K562 (cell line): ENCODE data around the gene AGAP1. TPM values are rescaled to one million over a fixed set of nuclear protein-coding genes. Genes with fewer than 3 reads are reported as not detected.
A peak's percentile ranks its signal among the peaks of the same experiment; 100 is the strongest.

Experiments
- C11orf30 ChIP-seq: fragments of 450-650 bp; IDR thresholded peaks from 2 replicates; pipeline ENCODE4 v1.6.1; 2016; ENCODE audit warnings: low read depth, mild to moderate bottlenecking
- CTBP1 ChIP-seq: fragments of 450-650 bp; IDR thresholded peaks from 2 replicates; pipeline ENCODE4 v1.6.1; 2016; ENCODE audit warnings: borderline replicate concordance
- E2F3 ChIP-seq: fragments of 250-450 bp; sonication (Bioruptor Pico); IDR thresholded peaks from 2 replicates; pipeline ENCODE4 v1.4.0; 2020; ENCODE audit warnings: mild to moderate bottlenecking
- GATA2 ChIP-seq: sonication (generic); formaldehyde crosslinking; IDR thresholded peaks from 2 replicates; pipeline ENCODE4 v1.4.0; 2020; ENCODE audit warnings: mild to moderate bottlenecking, missing genetic modification reagents
- KDM4B ChIP-seq, 2 experiments: fragments of 450-650 bp in 1 of 2; sonication (generic) in 1 of 2; IDR thresholded peaks; 2 replicates each; pipeline ENCODE4 v1.6.1; 2016 to 2017; ENCODE audit warnings: borderline replicate concordance in 2 of 2, antibody characterized with exemption in 1 of 2, low read depth in 1 of 2, mild to moderate bottlenecking in 1 of 2
- MYNN ChIP-seq, 2 experiments: sonication (generic); formaldehyde crosslinking in 1 of 2; IDR thresholded peaks; 2 replicates each; pipeline versions ENCODE4 v1.5.0 to v1.6.1; 2016 to 2020; ENCODE audit warnings: antibody characterized with exemption in 1 of 2, missing genetic modification reagents in 1 of 2
- NFE2 ChIP-seq: IDR thresholded peaks from 2 replicates; pipeline ENCODE4 v1.6.1; 2014; ENCODE audit warnings: antibody characterized with exemption, low read depth
- NRF1 ChIP-seq, 2 experiments: fragments of 450-650 bp; IDR thresholded peaks in 1 of 2; conservative IDR thresholded peaks in 1 of 2; 2 replicates each; pipeline ENCODE4 v1.6.1; 2014; ENCODE audit warnings: mild to moderate bottlenecking in 2 of 2
- ZFPM2 ChIP-seq: fragments of 250-450 bp; sonication (Bioruptor Pico); IDR thresholded peaks from 2 replicates; pipeline ENCODE4 v1.5.1; 2022; ENCODE audit warnings: mild to moderate bottlenecking
- ZNF507 ChIP-seq: conservative IDR thresholded peaks from 2 replicates; pipeline ENCODE4 v1.6.1; 2017; ENCODE audit warnings: missing genetic modification characterization, missing compliant biosample characterization
- ZNF586 ChIP-seq: fragments of 450-650 bp; formaldehyde crosslinking; conservative IDR thresholded peaks from 2 replicates; pipeline ENCODE4 v1.4.0; 2020; ENCODE audit warnings: mild to moderate bottlenecking, moderate library complexity
- ZNF644 ChIP-seq: fragments of 200-800 bp; sonication (Bioruptor generic); IDR thresholded peaks from 2 replicates; pipeline ENCODE4 v1.6.1; 2016; ENCODE audit warnings: low read depth, missing genetic modification characterization, missing compliant biosample characterization
- polyA plus RNA-seq, 8 experiments: library from polyadenylated mRNA; depleted of rRNA in 4 of 8; stranded (reverse) in 5 of 8; unstranded in 3 of 8; fragments of >200 nt; fragmentation: Nextera tagmentation in 2 of 8; fragmentation: Illumina TruSeq in 1 of 8; extraction: Ambion mirVana in 2 of 8; extraction: Trizol in 1 of 8; gene quantifications; 2 replicates each; pipeline versions ENCODE4 v1.2.1 to v1.2.3, GENCODE V29; 2011 to 2014; ENCODE audit warnings: inconsistent platforms in 1 of 8, missing spikeins in 1 of 8
- total RNA-seq, 7 experiments: library from RNA; depleted of rRNA in 6 of 7; stranded (reverse); fragments of >200 nt in 6 of 7; fragmentation: Illumina TruSeq in 2 of 7; extraction: Trizol in 2 of 7; gene quantifications; 2 replicates each; pipeline versions ENCODE4 v1.2.1 to v1.2.3, GENCODE V29; 2011 to 2021; ENCODE audit warnings: low replicate concordance in 1 of 7
- TF ChIP-seq, protein P1 (sequence below): fragments of 450-650 bp; IDR thresholded peaks from 2 replicates; pipeline ENCODE4 v1.6.1; 2018; ENCODE audit not compliant: partially characterized antibody
- TF ChIP-seq, protein P2 (sequence below): IDR thresholded peaks from 2 replicates; pipeline ENCODE4 v1.6.1; 2012; ENCODE audit warnings: low read depth, low read length, improper control_type of control experiment, borderline replicate concordance
- TF ChIP-seq, protein P3 (sequence below): fragments of 450-650 bp; IDR thresholded peaks from 2 replicates; pipeline ENCODE4 v1.6.1; 2017; ENCODE audit warnings: antibody characterized with exemption, mild to moderate bottlenecking

Gene AGAP1
- total and polyA plus RNA-seq, 9 of the 15 experiments (the other 6 are each of a cell fraction or from before 2014, with no cell fraction given), result 1.3 to 24.0 (median 10.6) TPM

DNA sequence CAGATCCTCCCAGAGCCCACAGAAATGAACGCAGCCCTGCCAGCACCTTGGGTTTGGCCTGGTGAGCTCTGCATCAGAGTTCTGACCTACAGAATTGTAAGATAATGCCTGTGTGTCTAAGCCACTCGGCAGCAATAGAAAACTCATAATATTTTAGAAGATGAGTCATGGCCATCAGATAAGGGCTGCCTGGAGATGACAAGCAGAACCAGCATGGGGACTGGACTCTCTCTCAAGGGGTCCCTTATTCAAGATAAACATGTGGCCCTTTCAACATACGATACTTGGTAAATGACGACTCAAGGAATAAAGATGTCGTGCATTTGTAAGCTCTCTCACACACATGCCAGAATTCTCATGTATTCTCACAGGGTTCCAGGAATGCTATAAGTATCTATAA, 8.5 kb upstream of the AGAP1 start (continued):
- TF ChIP-seq, protein P1, sequence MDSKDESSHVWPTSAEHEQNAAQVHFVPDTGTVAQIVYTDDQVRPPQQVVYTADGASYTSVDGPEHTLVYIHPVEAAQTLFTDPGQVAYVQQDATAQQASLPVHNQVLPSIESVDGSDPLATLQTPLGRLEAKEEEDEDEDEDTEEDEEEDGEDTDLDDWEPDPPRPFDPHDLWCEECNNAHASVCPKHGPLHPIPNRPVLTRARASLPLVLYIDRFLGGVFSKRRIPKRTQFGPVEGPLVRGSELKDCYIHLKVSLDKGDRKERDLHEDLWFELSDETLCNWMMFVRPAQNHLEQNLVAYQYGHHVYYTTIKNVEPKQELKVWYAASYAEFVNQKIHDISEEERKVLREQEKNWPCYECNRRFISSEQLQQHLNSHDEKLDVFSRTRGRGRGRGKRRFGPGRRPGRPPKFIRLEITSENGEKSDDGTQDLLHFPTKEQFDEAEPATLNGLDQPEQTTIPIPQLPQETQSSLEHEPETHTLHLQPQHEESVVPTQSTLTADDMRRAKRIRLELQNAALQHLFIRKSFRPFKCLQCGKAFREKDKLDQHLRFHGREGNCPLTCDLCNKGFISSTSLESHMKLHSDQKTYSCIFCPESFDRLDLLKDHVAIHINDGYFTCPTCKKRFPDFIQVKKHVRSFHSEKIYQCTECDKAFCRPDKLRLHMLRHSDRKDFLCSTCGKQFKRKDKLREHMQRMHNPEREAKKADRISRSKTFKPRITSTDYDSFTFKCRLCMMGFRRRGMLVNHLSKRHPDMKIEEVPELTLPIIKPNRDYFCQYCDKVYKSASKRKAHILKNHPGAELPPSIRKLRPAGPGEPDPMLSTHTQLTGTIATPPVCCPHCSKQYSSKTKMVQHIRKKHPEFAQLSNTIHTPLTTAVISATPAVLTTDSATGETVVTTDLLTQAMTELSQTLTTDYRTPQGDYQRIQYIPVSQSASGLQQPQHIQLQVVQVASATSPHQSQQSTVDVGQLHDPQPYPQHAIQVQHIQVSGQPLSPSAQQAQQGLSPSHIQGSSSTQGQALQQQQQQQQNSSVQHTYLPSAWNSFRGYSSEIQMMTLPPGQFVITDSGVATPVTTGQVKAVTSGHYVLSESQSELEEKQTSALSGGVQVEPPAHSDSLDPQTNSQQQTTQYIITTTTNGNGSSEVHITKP, result no peak
- no peak for TF ChIP-seq KDM4B (IDR thresholded peaks at IDR 0.05; ENCODE audit: borderline replicate concordance in 2 of 2, low read depth in 1 of 2)
- TF ChIP-seq GATA2 (CRISPR knock-in tag), result peak; percentile 55; the same call in 1 of the 2 replicates
- peak; percentile 83 for TF ChIP-seq NFE2
- TF ChIP-seq C11orf30, result peak; percentile 47
- no peak for TF ChIP-seq ZNF644
- no peak for TF ChIP-seq NRF1 (conservative IDR thresholded peaks at IDR 0.05 in 1 of 2, IDR thresholded peaks at IDR 0.05 in 1 of 2)
- no peak for TF ChIP-seq E2F3 (CRISPR knock-in tag)
- TF ChIP-seq, protein P2, sequence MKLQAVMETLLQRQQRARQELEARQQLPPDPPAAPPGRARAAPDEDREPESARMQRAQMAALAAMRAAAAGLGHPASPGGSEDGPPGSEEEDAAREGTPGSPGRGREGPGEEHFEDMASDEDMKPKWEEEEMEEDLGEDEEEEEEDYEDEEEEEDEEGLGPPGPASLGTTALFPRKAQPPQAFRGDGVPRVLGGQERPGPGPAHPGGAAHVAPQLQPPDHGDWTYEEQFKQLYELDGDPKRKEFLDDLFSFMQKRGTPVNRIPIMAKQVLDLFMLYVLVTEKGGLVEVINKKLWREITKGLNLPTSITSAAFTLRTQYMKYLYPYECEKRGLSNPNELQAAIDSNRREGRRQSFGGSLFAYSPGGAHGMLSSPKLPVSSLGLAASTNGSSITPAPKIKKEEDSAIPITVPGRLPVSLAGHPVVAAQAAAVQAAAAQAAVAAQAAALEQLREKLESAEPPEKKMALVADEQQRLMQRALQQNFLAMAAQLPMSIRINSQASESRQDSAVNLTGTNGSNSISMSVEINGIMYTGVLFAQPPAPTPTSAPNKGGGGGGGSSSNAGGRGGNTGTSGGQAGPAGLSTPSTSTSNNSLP, result 0 out of 2 replicates have a peak, but pooled peaks have one; percentile 10
- no peak for TF ChIP-seq ZNF586 (CRISPR knock-in tag)
- no peak for TF ChIP-seq MYNN (IDR thresholded peaks at IDR 0.05)
- no peak for TF ChIP-seq MYNN (CRISPR knock-in tag; IDR thresholded peaks at IDR 0.05)
- TF ChIP-seq, protein P3, sequence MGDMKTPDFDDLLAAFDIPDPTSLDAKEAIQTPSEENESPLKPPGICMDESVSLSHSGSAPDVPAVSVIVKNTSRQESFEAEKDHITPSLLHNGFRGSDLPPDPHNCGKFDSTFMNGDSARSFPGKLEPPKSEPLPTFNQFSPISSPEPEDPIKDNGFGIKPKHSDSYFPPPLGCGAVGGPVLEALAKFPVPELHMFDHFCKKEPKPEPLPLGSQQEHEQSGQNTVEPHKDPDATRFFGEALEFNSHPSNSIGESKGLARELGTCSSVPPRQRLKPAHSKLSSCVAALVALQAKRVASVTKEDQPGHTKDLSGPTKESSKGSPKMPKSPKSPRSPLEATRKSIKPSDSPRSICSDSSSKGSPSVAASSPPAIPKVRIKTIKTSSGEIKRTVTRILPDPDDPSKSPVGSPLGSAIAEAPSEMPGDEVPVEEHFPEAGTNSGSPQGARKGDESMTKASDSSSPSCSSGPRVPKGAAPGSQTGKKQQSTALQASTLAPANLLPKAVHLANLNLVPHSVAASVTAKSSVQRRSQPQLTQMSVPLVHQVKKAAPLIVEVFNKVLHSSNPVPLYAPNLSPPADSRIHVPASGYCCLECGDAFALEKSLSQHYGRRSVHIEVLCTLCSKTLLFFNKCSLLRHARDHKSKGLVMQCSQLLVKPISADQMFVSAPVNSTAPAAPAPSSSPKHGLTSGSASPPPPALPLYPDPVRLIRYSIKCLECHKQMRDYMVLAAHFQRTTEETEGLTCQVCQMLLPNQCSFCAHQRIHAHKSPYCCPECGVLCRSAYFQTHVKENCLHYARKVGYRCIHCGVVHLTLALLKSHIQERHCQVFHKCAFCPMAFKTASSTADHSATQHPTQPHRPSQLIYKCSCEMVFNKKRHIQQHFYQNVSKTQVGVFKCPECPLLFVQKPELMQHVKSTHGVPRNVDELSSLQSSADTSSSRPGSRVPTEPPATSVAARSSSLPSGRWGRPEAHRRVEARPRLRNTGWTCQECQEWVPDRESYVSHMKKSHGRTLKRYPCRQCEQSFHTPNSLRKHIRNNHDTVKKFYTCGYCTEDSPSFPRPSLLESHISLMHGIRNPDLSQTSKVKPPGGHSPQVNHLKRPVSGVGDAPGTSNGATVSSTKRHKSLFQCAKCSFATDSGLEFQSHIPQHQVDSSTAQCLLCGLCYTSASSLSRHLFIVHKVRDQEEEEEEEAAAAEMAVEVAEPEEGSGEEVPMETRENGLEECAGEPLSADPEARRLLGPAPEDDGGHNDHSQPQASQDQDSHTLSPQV, result peak; percentile 53; the same call in 1 of the 2 replicates
- no peak for TF ChIP-seq ZFPM2 (CRISPR knock-in tag)
- no peak for TF ChIP-seq ZNF507
- 0 out of 2 replicates have a peak, but pooled peaks have one; percentile 22 for TF ChIP-seq CTBP1
